ENCODE data around the gene TBL1XR1.

The TBL1XR1 gene

GRCh38 chr3:177066068-177066467 is 131.2 kb downstream of the TBL1XR1 start:
- DNase-seq (ENCODE audit: low read depth in 3 of 3, low spot score in 1 of 3), result no peak

GRCh38 chr3:177065285-177066033 is 131.8 kb downstream of the TBL1XR1 start:
- no peak for DNase-seq (ENCODE audit: low read depth in 3 of 3, low spot score in 1 of 3)

DNA sequence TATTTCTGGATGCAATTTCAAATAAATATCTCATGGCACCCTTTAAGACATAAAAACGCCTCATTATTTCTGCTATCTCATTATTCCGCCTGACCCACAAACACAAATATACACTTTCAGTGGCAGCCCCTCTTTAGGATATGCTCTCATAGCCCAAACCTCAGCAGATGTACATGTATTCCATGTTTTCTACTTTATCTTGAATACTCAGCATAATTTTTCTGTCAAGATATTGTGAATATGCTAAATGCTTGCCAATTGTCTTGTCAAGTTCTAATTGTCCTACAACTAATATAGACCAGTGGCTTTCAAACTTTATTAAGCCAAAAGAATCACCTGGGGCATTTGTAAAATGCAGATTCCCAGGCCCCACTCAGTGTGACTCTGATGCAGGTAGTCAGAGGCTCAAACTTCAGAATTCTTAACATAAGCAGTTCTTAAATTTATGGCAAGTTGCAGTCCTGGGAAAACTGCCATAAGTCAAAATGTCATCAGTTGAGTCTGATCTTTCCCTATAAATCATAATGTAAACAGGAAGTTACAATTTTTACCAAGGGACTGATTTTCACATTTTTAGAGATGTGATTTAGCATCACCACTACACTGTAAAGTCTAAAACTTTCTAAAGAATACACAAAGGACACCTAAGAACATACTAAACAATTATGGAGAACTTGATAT is 135.1 kb downstream of the TBL1XR1 start:
- DNase-seq (ENCODE audit: low read depth in 3 of 3, low spot score in 1 of 3), result no peak

DNA sequence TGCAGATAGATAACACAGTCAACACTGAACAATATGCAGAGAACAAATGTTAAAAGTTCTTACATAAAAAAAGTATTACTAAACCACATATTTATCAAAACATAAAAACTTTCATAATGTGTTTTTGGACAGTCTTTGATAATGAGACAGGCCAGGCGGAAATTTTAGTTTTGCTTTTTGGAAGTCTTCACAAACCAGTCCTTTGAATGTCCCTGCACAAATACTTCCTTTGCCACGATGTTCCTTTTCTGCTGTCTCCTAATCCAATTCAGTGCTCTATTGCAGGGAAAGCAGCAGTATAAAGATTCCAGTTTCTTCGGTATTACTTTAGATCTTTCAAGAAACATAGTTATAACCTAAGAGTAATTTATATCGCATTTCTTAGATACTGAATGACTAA is 135.9 kb downstream of the TBL1XR1 start:
- DNase-seq (ENCODE audit: low read depth in 3 of 3, low spot score in 1 of 3), result no peak

DNA sequence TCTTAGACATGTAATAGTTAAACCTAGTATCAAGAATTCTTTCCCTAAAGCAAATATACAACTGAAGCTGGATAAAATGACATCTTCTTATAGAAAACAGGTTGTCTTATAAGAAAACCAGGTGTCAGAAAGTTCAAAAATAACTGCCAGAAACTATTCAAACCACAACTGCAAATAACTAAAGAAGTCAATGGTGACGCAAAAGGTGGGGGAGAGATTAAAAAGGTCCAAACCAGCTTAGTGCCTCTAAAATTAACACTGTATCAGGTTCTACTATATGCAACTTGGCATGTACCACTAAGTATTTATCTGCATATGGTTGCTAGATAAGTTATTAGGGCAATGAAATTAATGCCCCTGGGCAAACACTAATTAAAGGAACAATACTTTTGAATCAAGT is 136.8 kb downstream of the TBL1XR1 start:
- no peak for DNase-seq (ENCODE audit: low read depth in 3 of 3, low spot score in 1 of 3)

DNA sequence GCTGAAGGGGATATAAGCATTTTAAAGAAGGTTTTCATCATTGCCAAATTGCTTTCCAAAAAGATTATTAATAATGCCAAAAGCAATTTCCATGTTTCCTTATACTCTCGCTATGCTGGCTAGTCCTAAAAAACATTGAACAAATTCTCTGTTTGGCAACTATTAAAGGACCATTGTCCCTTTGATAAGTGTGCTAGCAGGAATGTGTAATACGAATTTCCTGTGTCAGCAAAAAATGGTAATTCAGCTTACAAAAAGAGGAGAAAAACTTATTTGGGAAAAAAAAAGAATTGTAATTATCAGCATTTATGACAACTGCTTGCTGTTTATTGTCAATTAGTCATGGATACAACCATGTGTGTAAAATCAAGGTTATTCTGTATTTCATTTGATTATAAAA is 138.6 kb downstream of the TBL1XR1 start:
- no peak for DNase-seq (ENCODE audit: low read depth in 3 of 3, low spot score in 1 of 3)

GRCh38 chr3:177057768-177058167 is 139.5 kb downstream of the TBL1XR1 start:
- DNase-seq (ENCODE audit: low read depth in 3 of 3, low spot score in 1 of 3), result no peak

DNA sequence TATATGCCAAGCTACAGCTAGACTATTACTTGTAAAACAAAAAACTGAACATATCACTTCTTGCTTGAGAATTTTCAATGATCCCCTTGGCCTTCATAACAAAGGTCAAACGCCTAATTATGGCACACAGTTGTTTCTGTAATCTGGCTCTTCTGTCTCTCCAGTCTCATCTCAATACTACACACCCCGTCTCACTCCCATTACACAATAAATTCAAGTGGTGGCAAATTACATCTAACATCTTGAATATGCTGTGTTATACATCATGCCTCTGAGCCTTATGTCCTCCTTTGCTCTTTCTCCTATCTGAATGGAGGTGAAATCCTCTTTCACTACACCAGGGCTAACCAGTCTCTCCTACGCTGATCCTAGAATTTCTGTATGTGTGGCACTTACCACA is 140.4 kb downstream of the TBL1XR1 start:
- no peak for DNase-seq (ENCODE audit: low read depth in 3 of 3, low spot score in 1 of 3)

DNA sequence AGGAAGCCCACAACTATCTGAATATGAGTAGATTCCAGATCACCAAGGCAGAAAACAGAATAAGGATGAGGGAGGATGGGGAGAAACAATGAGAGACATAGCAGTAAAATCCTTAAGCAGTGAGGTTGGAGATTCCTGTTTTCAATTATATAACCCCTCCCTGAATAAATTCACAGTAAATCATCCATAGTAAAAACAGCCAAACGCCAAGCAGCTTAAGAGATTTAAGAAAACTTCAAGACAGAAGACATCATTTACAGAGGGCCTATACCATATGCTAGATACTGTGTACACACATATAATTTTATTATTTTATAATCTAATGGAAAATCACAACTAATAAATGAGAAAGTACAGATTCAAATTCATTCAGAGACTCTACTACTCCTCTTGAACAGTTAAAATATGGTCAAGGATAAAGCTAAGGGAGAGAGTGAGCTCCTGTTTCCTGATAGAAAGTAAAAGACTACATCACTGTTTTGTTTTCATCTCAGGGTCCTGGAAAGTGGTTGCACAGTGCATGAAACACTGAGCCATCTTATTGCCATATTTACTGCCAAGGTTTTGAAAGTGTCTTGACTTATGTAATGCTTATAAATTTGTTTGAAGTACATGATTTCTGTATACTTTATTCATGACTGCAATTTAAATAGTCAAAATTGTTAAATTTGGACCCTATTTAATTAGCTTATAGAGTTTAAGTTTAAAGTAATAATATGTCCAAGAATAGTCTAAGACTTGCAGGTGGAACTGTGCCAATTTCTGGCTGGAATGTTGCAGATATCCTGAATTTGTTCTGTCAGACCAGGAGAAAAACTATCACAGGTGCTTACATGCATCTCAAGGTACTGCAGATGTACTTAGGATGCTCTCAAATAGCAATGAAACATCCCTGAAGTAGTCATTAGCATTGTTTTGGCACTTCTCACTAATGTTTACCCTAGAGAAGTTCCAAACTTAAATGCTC is 141.4 kb downstream of the TBL1XR1 start:
- no peak for DNase-seq (ENCODE audit: low read depth in 3 of 3, low spot score in 1 of 3)

GRCh38 chr3:177053107-177053506 is 144.2 kb downstream of the TBL1XR1 start:
- DNase-seq (ENCODE audit: low read depth in 3 of 3, low spot score in 1 of 3), result no peak

DNA sequence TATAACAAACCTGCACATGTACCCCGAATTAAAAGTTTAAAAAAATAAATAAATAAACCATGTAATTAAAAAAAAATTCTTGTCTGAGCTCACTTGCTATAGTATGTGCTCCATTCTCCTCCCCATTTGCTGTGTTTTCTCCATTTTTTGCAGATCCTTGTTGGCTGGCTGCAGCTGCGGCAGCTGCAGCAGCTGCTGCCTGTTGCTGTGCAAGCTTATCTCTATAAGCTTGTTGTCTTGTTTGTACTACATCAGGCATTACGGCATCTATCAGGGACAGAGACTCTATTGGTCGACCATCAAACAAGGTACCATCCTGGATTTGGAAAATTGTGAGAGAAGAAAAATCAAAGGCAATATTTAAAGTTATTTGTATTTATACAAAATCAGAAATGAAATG is 145.9 kb downstream of the TBL1XR1 start:
- no peak for DNase-seq (ENCODE audit: low read depth in 3 of 3, low spot score in 1 of 3)

- DNase-seq (ENCODE audit: low read depth in 3 of 3, low spot score in 1 of 3), result no peak
Observed at GRCh38 chr3:177050501-177051237, 146.6 kb downstream of the TBL1XR1 start.

DNA sequence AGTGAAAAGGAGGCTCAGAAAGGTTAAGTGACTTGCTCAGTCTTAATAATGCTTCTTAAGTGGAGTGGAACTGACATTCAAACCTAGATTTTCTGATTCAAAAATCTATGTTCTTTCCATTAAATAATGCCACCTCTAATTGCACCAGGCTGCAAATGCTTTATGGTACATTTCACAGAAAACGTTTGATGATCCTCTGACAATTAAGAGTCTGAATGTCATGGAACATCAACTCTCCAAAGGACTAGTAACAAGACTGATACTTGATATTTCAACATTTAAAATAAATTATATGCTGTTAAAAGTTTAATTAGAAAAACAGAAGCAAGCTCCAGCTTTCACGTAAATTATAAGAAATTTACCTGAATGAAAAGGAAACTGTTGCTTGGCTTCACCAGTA is 151.5 kb downstream of the TBL1XR1 start:
- no peak for DNase-seq (ENCODE audit: low read depth in 3 of 3, low spot score in 1 of 3)

DNA sequence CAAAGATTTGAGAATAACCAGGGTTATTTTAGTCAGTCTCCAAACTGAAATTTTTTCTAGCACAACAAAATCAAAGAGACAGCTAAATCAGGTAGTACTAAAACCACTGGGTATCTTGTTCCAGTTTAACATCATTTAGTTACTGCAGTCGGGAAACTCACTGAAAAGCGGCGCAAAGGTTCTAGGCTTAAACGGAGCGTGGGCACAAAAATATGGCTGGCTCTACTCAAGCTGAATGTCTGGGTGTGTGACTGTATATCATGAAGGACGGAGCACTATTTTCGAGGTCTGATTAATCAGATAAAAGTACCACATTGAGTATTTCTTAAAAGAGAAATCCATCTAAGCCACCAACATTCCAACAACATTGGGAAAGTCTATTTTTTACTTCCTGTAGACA is 152.1 kb downstream of the TBL1XR1 start:
- no peak for DNase-seq (ENCODE audit: low read depth in 3 of 3, low spot score in 1 of 3)

- no peak for DNase-seq (ENCODE audit: low read depth in 3 of 3, low spot score in 1 of 3)
Observed at GRCh38 chr3:177041730-177042551, 155.3 kb downstream of the TBL1XR1 start.

- DNase-seq (ENCODE audit: low read depth in 3 of 3, low spot score in 1 of 3), result no peak
Observed at GRCh38 chr3:177041021-177041729, 156.1 kb downstream of the TBL1XR1 start.

GRCh38 chr3:177039490-177040274 is 157.6 kb downstream of the TBL1XR1 start:
- DNase-seq (ENCODE audit: low read depth in 3 of 3, low spot score in 1 of 3), result no peak

- no peak for DNase-seq (ENCODE audit: low read depth in 3 of 3, low spot score in 1 of 3)
Observed at GRCh38 chr3:177037241-177037640, 160.0 kb downstream of the TBL1XR1 start.

- DNase-seq (ENCODE audit: low read depth in 3 of 3, low spot score in 1 of 3), result no peak
Observed at GRCh38 chr3:177035676-177036075, 161.6 kb downstream of the TBL1XR1 start.
